ENCODE results near the gene UPF3A.

The UPF3A gene

GRCh38 chr13:114303700-114304327 is 22.4 kb downstream of the UPF3A start:
- Histone ChIP-seq H3K79me1 (ENCODE audit: low read depth, low read length) (no peaks in the 10 kb centered on the region), H3K9ac (ENCODE audit: low read depth, low read length, poor library complexity) (no peak overlapping the region), H3K9me3 (replicated peaks in 1 of 2; ENCODE audit: control insufficient read depth in 2 of 2, insufficient read depth in 1 of 2, low read depth in 1 of 2, low read length in 2 of 2) (no peaks in the 10 kb centered on the region), H3K18ac (ENCODE audit: low read length) (no peak overlapping the region), H3K14ac (ENCODE audit: low read length) (no peak overlapping the region), H2BK12ac (ENCODE audit: low read length) (no peak overlapping the region), H3K36me3 (replicated peaks in 1 of 2; ENCODE audit: control insufficient read depth in 2 of 2, insufficient read depth in 2 of 2, low read length in 2 of 2) (peaks cover 25 to 84% of the 10 kb centered on the region in 2 donors), H2AFZ (ENCODE audit: low read length) (no peak overlapping the region), H2AK5ac (ENCODE audit: low read depth, low read length) (no peak overlapping the region), H2BK5ac (ENCODE audit: low read length) (no peak overlapping the region), H3K23ac (ENCODE audit: low read depth, low read length, poor library complexity) (no peak overlapping the region), H3K4me1 (ENCODE audit: control insufficient read depth in 2 of 2, insufficient read depth in 1 of 2, low read depth in 1 of 2, low read length in 2 of 2) (no peaks in the 10 kb centered on the region), H3K27ac (replicated peaks; ENCODE audit: low read length) (no peak overlapping the region), H3K4me2 (ENCODE audit: insufficient read depth, low read length, poor library complexity, severe bottlenecking) (no peak overlapping the region), H4K91ac (ENCODE audit: low read depth, low read length, poor library complexity) (no peak overlapping the region), H3K4ac (ENCODE audit: low read length) (no peak overlapping the region), H4K8ac (ENCODE audit: low read depth, low read length) (no peak overlapping the region), H3K4me3 (ENCODE audit: low read length in 2 of 2) (no peak overlapping the region), H2BK15ac (ENCODE audit: low read length) (no peak overlapping the region), H2BK120ac (ENCODE audit: low read depth, low read length) (no peak overlapping the region), H3K27me3 (ENCODE audit: control insufficient read depth in 3 of 3, insufficient read depth in 3 of 3, low read depth in 1 of 3, low read length in 3 of 3) (no peaks in the 10 kb centered on the region)
- WGBS, 2 donors (ENCODE audit: extremely low coverage in 2 of 2, insufficient read length in 2 of 2, insufficient replicate concordance in 1 of 2) = no CpG with 5 or more reads among the region's 11 CpGs
- no peak for DNase-seq (ENCODE audit: low spot score)

- no peak overlapping the region for H4K91ac ChIP-seq (ENCODE audit: low read depth, low read length, poor library complexity)
- H3K27me3 ChIP-seq (ENCODE audit: control insufficient read depth in 3 of 3, insufficient read depth in 3 of 3, low read depth in 1 of 3, low read length in 3 of 3) = no peaks in the 10 kb centered on the region
- no CpG with 5 or more reads among the region's 13 CpGs for WGBS, 2 donors (ENCODE audit: extremely low coverage in 2 of 2, insufficient read length in 2 of 2, insufficient replicate concordance in 1 of 2)
- no peaks in the 10 kb centered on the region for H3K4me1 ChIP-seq (ENCODE audit: control insufficient read depth in 2 of 2, insufficient read depth in 1 of 2, low read depth in 1 of 2, low read length in 2 of 2)
- no peak overlapping the region for H3K18ac ChIP-seq (ENCODE audit: low read length)
- H3K14ac ChIP-seq (ENCODE audit: low read length) = no peak overlapping the region
- H3K4ac ChIP-seq (ENCODE audit: low read length) = no peak overlapping the region
- H4K8ac ChIP-seq (ENCODE audit: low read depth, low read length) = no peak overlapping the region
- H2BK5ac ChIP-seq (ENCODE audit: low read length) = no peak overlapping the region
- no peak overlapping the region for H2BK12ac ChIP-seq (ENCODE audit: low read length)
- H3K9me3 ChIP-seq (replicated peaks in 1 of 2; ENCODE audit: control insufficient read depth in 2 of 2, insufficient read depth in 1 of 2, low read depth in 1 of 2, low read length in 2 of 2) = no peaks in the 10 kb centered on the region
- H2BK120ac ChIP-seq (ENCODE audit: low read depth, low read length) = no peak overlapping the region
- H3K23ac ChIP-seq (ENCODE audit: low read depth, low read length, poor library complexity) = no peak overlapping the region
- no peak for DNase-seq (ENCODE audit: low spot score)
- H3K36me3 ChIP-seq (replicated peaks in 1 of 2; ENCODE audit: control insufficient read depth in 2 of 2, insufficient read depth in 2 of 2, low read length in 2 of 2) = peaks cover 21 to 77% of the 10 kb centered on the region in 2 donors
- H3K4me2 ChIP-seq (ENCODE audit: insufficient read depth, low read length, poor library complexity, severe bottlenecking) = no peak overlapping the region
- no peak overlapping the region for H2AK5ac ChIP-seq (ENCODE audit: low read depth, low read length)
- no peaks in the 10 kb centered on the region for H3K79me1 ChIP-seq (ENCODE audit: low read depth, low read length)
- H3K27ac ChIP-seq (replicated peaks; ENCODE audit: low read length) = no peak overlapping the region
- H2BK15ac ChIP-seq (ENCODE audit: low read length) = no peak overlapping the region
- no peak overlapping the region for H3K9ac ChIP-seq (ENCODE audit: low read depth, low read length, poor library complexity)
- H3K4me3 ChIP-seq (ENCODE audit: low read length in 2 of 2) = no peak overlapping the region
- H2AFZ ChIP-seq (ENCODE audit: low read length) = no peak overlapping the region
Observed at GRCh38 chr13:114304346-114305034, 23.1 kb downstream of the UPF3A start.

- WGBS, 2 donors (ENCODE audit: extremely low coverage in 2 of 2, insufficient read length in 2 of 2, insufficient replicate concordance in 1 of 2) = no CpG with 5 or more reads among the region's 2 CpGs
- Histone ChIP-seq H3K36me3 (replicated peaks in 1 of 2; ENCODE audit: control insufficient read depth in 2 of 2, insufficient read depth in 2 of 2, low read length in 2 of 2) (peaks cover 6 to 33% of the 10 kb centered on the region in 2 donors), H3K27ac (replicated peaks; ENCODE audit: low read length) (no peak overlapping the region), H4K8ac (ENCODE audit: low read depth, low read length) (no peak overlapping the region), H4K91ac (ENCODE audit: low read depth, low read length, poor library complexity) (no peak overlapping the region), H3K4me3 (ENCODE audit: low read length in 2 of 2) (no peak overlapping the region), H2BK12ac (ENCODE audit: low read length) (no peak overlapping the region), H2AK5ac (ENCODE audit: low read depth, low read length) (no peak overlapping the region), H3K9ac (ENCODE audit: low read depth, low read length, poor library complexity) (no peak overlapping the region), H2BK120ac (ENCODE audit: low read depth, low read length) (no peak overlapping the region), H3K27me3 (ENCODE audit: control insufficient read depth in 3 of 3, insufficient read depth in 3 of 3, low read depth in 1 of 3, low read length in 3 of 3) (no peaks in the 10 kb centered on the region), H2AFZ (ENCODE audit: low read length) (no peak overlapping the region), H3K4me2 (ENCODE audit: insufficient read depth, low read length, poor library complexity, severe bottlenecking) (no peak overlapping the region), H3K4me1 (ENCODE audit: control insufficient read depth in 2 of 2, insufficient read depth in 1 of 2, low read depth in 1 of 2, low read length in 2 of 2) (peaks cover 0 to 9% of the 10 kb centered on the region in 2 donors), H2BK15ac (ENCODE audit: low read length) (no peak overlapping the region), H3K23ac (ENCODE audit: low read depth, low read length, poor library complexity) (no peak overlapping the region), H3K9me3 (replicated peaks in 1 of 2; ENCODE audit: control insufficient read depth in 2 of 2, insufficient read depth in 1 of 2, low read depth in 1 of 2, low read length in 2 of 2) (no peaks in the 10 kb centered on the region), H2BK5ac (ENCODE audit: low read length) (no peak overlapping the region), H3K79me1 (ENCODE audit: low read depth, low read length) (no peaks in the 10 kb centered on the region), H3K4ac (ENCODE audit: low read length) (no peak overlapping the region), H3K18ac (ENCODE audit: low read length) (no peak overlapping the region), H3K14ac (ENCODE audit: low read length) (no peak overlapping the region)
- no peak for DNase-seq (ENCODE audit: low spot score)
Observed at GRCh38 chr13:114309086-114309485, 27.7 kb downstream of the UPF3A start.

DNA sequence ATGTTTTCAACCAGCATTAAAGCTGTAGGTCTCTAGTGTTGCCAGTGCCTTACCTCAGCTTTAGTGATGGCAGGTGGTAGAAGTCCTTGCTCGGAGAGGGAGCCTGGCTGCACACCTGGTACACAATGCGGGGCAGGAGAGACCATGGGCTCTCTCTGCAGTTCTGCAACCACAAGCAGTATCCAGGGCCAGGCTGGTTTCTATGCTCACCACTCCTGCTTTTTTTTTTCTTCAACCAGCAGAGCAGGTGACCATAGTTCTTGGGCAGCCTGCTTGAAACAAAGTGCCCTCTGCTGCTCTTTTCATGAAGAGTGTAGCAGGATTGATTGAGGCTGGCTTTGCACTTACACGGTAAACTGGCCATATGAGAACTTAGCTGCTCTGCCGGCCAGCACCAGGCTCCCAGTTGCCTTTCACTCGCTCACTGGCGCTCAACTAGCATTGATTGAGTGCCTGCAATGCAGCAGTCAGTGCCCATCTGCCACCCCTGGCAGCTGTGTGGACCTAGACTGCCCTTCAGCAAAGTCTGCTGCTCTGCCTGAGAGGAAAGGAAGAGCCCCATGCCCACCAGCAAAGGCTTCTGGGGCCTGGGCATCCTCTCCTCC is 28.5 kb downstream of the UPF3A start:
- Histone ChIP-seq H2BK15ac (ENCODE audit: low read length) (no peak overlapping the region), H3K4me1 (ENCODE audit: control insufficient read depth in 2 of 2, insufficient read depth in 1 of 2, low read depth in 1 of 2, low read length in 2 of 2) (peaks cover 0 to 9% of the 10 kb centered on the region in 2 donors), H3K27ac (replicated peaks; ENCODE audit: low read length) (no peak overlapping the region), H3K36me3 (replicated peaks in 1 of 2; ENCODE audit: control insufficient read depth in 2 of 2, insufficient read depth in 2 of 2, low read length in 2 of 2) (peaks cover 6 to 26% of the 10 kb centered on the region in 2 donors), H3K14ac (ENCODE audit: low read length) (no peak overlapping the region), H2AFZ (ENCODE audit: low read length) (no peak overlapping the region), H2BK5ac (ENCODE audit: low read length) (no peak overlapping the region), H3K27me3 (ENCODE audit: control insufficient read depth in 3 of 3, insufficient read depth in 3 of 3, low read depth in 1 of 3, low read length in 3 of 3) (no peaks in the 10 kb centered on the region), H3K4me3 (ENCODE audit: low read length in 2 of 2) (no peak overlapping the region), H3K4me2 (ENCODE audit: insufficient read depth, low read length, poor library complexity, severe bottlenecking) (no peak overlapping the region), H2AK5ac (ENCODE audit: low read depth, low read length) (no peak overlapping the region), H3K18ac (ENCODE audit: low read length) (no peak overlapping the region), H3K79me1 (ENCODE audit: low read depth, low read length) (no peaks in the 10 kb centered on the region), H3K4ac (ENCODE audit: low read length) (no peak overlapping the region), H3K9ac (ENCODE audit: low read depth, low read length, poor library complexity) (no peak overlapping the region), H4K8ac (ENCODE audit: low read depth, low read length) (no peak overlapping the region), H3K23ac (ENCODE audit: low read depth, low read length, poor library complexity) (no peak overlapping the region), H2BK120ac (ENCODE audit: low read depth, low read length) (no peak overlapping the region), H4K91ac (ENCODE audit: low read depth, low read length, poor library complexity) (no peak overlapping the region), H3K9me3 (replicated peaks in 1 of 2; ENCODE audit: control insufficient read depth in 2 of 2, insufficient read depth in 1 of 2, low read depth in 1 of 2, low read length in 2 of 2) (no peaks in the 10 kb centered on the region), H2BK12ac (ENCODE audit: low read length) (no peak overlapping the region)
- no CpG with 5 or more reads among the region's 6 CpGs for WGBS, 2 donors (ENCODE audit: extremely low coverage in 2 of 2, insufficient read length in 2 of 2, insufficient replicate concordance in 1 of 2)
- no peak for DNase-seq (ENCODE audit: low spot score)
